HuH-7.5 (cell line): ENCODE data around the gene S100A11.
A peak's percentile ranks its signal among the peaks of the same experiment; 100 is the strongest.

Experiments used
- DNase-seq: peaks from one replicate; pipeline ENCODE4 v3.0.0; 2011; ENCODE audit warnings: low spot score

S100A11 gene

DNA sequence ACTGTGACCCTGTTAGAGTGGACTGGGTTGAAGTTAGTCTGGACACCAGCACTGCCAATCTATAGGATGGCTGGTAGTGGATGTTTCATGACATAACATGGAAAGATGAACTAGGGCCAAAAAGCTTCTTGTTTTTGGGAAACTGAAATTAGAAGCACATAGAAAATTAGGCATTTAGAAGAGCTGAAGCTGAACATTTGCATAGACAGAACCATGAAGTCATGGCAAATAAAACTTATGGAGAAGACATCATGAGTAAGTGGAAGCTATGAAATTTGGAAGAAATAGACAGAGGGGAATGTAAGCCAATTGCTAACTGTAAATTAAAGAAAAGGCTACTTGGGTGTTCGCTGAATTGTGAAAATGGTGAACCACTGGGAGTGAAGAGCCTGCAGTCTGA, 2.7 kb upstream of the S100A11 start:
- no peak for DNase-seq

DNA sequence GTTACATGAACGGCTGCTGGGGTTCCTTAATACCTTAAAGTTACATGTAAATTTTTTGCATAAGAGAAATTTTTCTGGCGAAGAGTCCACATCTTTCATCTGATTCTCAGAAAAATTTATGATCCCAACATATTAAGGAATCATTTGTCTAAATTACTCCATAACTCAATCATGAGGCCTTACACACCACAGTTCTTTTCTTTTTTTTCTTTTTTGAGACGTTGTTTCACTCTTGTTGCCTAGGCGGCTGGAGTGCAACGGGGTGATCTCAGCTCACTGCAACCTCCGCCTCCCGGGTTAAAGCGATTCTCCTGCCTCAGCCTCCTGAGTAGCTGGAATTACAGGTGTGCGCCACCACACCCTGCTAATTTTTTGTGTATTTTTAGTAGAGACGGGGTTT, 2.1 kb upstream of the S100A11 start:
- DNase-seq: no peak

DNA sequence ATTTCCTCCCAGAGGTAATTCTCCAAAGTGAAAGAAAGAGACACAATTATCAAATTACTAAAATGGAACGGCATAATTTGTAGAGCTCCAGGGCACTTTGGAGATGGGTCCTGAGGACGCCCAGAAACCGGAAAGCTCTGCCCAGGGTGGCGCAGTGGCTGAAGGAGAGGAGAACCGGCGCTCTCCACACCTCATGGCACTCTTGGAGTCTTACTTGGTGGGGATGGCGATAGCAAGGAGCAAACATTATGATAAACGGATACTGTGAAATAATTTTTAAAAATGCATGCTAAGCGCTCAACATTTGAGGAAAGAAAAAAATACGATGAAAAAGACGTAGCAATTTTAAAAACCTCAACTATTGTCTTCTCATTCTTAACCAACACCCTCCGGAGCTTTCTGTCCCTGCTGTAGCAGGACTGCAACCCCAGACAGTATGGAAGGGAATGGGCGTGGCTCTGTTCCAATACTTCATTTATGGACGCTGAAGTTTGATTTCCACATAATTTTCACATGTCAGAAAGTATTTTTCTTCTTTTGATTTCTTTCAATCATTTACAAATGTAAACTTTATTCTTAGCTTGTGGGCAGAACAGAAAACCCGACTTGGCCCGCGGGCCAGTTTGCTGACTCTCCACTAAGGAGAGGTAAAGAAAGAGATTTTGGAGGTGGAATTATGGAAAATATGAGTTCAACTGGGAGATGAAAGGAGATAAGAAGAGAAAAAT, 1.1 kb downstream of the S100A11 start:
- peak; percentile 38 for DNase-seq

DNA sequence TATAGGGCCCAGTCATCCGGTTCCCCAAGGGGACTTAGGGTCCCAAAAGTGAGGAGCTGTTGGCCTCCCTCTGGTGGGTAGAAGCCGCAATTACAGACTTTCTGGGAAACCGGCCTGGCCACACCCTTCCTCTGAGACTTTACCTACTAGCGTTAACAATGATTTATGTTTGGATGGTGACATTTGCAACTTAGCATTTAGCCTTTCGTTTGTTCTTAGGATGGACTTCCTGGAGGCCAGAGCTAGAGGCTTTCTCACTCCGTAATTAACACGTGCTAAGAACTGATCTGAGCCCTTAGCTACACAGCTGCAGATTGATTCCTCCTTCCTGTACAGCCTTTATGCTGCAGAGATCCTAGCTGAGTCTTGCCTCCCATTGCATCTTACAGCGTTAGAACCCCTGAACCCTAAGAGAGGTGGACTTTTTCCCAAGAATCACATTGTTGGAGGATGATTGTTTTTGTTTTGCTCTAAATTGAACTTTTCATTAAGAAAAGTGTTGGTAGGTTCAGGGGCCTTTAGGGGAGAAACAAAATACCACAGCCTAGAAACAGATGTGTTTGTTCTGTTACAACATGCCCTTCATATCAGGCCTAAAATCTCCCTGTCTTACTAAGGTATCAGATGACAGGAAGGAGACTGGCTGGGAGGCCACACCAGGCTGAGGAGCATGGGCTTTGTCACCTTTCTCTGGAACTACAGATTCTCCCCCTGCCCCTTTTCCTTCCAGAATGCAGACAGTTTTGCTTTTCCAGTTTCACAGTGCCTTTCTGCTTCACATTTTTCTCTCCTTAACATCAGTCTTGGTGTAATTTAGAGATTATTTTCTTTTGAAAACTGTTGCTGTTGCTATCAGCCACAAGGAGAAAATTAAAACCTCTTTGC, 1.9 kb downstream of the S100A11 start:
- DNase-seq: peak; percentile 66

DNA sequence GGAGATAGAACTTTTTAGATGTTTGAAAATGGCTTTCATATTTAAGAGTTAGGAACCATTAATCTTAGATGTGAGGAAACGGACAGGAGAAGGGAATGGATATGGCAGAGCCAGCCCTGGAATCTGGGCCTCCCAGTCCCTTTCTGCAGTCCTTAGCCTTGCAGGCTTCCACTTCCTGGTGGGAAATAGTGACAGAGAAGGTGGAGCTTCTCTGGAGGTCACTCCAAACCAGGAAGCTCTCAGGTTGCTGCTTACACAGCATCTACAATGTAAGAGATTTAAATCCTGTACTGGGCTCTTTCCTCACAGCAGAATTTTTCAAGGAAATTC, 2.5 kb downstream of the S100A11 start:
- DNase-seq: peak; percentile 57

DNA sequence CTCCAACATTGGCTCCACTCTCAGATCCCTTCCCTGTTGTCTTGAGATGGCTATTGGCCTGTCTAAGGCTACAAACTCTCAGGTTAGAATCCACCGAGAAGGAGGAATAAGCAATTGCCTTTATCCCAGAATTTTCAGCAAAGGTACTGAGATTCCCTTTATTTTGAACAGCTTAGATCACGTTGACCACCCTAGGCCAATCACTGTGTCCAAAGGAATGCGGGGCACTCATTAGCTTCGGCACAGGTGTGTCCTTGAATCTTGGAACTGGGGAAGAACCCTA, 6.9 kb downstream of the S100A11 start:
- no peak for DNase-seq

DNA sequence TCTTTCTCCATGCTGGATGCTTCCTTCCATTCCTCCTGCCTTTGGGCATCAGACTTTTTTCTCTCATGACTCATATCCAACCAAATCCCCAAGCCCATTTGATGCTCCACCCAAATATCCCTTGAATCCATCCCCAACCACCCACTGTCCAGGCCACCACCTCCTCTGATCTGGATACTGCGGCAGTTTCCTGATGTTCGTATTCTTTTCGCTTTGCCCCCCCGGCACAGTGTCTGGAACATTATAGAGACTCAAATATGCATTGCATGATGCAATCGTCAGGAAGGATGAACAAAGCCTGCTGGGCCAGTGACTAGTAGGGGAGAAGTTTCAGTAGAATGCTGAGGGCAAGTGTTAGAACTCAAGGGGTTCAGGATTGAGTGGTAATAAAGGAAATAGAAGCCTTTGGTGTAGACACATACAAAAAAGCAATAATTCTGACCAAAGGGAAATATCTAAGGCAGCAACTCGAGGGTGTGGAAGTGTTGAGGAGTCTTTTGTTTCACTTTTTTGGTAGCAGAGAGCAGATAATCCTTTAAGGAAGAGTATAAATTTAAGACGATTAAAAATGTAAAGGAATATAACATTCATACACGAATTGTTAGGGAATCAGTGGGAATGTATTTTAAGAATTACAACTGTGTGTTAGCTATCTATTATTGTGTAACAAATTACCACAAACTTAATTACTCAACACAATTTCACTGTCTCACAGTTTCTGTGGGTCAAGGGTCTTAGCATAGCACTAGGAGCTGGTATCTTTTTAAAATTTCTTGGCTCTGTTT, 7.5 kb downstream of the S100A11 start:
- DNase-seq: no peak

DNA sequence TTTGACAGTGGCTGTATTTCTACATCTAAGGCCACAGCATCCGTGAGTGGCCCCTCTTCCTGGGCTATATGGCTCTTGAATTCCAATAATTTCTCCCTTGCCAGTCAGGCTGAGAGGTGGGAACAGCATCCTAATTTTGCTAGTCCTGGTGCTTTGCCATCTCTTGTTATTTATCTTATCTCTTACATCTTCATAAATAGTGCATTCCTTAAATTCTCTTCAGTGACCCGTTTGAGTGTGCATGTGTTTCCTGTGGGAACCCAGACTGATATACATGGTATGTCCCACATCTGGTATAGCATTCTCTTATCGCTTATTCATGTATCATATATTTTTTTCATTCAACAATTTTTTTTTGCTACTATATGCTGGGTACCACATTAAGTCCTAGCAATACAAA, 9.9 kb downstream of the S100A11 start:
- no peak for DNase-seq

DNA sequence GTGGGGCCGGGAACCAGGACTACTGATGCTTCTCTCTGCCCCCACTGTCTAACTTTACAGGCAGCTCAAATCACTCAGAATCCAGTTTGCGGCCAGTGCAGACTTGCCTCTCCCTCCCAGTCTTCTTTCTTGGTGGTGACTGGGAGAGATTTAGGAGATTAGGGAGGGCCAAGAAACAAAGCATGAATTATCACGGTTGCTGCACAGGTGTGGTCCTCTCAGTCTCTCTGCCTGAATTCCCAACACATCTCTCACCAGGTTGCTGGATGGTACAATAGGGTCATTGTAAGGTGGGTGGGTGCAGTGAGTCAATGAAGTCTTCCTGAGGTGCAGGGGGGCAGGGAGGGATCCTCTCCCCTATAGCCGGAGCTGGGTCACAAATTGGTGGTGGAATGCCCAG, 12.6 kb downstream of the S100A11 start:
- DNase-seq: no peak

DNA sequence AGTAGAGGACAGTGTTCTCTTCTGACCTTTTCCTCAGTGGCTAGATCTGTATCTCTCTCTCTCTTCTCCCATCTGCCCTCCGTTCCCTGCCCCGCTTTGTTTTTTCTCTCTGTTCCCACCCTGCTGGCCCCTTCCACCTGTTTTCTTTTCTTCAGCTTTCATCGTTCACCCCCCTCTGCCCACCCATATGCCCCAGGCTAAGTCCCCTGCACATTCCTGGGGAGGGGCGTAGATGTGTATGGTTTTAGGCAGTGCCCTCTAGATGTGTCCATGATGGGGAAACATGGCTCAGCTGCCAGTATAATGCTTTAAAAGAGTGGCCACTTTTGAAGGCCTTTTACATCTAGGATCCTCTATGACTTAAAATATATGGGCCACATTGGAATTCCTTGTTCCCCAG, 13.6 kb downstream of the S100A11 start:
- no peak for DNase-seq

DNA sequence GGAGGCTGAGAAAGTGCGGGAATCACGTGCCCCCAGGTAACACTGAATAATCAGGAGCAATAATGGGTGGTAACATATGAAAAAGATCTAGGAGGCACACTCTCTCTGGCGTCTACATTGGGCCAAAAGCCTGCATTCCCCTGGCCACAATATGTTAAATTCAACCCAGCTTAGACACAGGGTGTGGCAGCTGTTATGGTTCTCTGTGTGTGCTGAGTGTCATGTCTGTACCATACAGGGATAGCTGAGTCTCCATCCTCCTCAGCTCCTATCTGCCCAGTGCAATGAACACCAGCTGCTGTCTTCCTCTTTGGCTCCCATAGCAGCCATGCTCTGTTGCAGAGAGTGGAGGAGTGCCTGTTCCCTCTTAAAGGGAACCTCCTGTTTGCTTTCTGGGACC, 14.3 kb downstream of the S100A11 start:
- no peak for DNase-seq

DNA sequence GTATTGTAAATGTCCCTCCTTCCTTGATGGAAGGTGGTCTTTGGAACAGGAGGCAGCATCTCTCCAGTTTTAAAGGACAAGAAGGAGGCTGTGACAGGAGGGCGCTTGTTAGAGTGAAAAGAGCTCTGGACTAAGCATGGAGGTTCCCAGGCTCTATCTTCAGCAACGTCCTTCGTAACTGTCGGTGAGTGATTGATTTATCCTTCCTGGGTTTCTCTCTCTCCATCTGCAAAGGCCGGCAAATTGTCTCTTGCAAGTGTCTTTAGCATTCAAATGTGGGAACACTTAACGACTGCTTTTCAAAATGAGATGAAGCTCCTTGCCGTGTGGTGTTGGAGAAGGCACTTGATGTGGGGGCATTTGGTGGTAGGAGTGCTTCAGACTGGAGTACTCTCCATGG, 15.2 kb downstream of the S100A11 start:
- no peak for DNase-seq

DNA sequence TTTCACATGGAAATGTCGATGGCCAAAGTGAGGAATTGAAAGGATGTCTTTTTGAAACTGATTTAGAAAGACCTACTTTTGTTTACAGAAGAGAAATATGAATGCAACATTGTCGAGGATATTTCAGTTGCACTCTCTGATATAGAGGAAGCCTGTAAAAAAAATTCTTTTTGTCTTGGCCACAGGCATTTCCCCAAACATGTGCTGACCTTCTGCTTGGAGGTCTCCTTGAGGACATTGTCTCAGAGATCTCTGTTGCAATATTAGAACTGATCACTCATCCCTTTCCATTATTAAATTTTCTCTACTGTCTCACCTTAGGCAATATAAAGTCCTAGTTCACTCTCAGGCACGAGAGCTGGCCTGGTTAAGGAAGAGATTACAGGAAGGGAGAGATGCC, 16.0 kb downstream of the S100A11 start:
- DNase-seq: no peak

DNA sequence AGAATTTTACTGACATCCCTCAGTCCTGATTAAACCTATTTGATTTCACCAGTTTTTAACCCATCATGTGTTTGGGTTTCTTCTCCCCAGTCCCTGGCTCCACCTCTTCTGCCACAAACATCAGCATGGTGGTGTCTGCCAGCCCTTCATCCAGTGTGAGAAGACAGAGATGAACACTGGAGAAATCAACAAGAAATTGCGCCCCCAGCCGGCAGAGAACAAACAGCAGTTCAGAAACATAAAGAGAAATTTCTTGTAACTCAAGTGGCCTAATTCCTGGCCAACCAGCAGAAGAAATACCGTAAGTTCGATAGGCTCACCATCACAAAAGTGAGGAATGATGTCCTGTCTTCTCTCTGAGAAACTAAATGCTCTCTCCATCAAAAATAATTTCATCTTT, 18.3 kb downstream of the S100A11 start:
- no peak for DNase-seq

DNA sequence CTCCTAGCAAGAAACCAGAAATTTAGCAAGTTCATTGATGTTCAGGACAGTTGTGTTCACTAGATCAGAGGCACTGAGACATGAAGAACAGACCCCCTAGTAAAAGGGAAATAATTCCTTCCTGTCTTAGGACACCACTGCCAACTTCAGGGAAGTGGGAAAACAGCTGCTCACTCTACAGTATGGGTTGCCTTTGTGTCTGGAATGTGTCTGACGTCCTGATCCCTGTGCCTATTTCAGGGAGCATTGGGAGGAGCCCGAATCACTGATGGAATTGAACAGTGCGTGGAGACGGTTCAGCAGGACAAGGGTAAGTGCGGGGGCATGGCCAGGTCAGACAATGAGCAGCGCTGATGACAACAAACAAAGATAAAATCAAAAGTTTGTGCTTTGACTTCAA, 21.0 kb downstream of the S100A11 start:
- DNase-seq: no peak

DNA sequence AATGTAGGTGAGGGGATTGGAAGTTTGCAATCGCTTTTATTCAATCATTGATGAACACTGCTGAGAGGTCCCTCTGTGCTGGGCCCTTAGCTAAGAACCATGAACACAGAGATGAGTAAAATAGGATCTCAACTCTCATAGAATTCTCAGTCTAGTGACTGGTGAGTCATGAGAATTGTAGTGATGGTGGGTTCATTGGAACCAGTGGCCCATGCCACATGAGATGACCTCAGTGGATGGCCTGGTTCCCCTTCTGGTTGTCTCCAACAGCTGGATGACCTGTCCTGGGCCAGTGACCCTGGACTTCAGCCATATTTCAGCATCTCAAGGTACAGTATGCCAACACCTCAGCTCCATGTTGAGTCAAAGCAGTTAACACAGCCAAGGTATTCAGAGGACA, 21.9 kb downstream of the S100A11 start:
- DNase-seq: no peak

DNA sequence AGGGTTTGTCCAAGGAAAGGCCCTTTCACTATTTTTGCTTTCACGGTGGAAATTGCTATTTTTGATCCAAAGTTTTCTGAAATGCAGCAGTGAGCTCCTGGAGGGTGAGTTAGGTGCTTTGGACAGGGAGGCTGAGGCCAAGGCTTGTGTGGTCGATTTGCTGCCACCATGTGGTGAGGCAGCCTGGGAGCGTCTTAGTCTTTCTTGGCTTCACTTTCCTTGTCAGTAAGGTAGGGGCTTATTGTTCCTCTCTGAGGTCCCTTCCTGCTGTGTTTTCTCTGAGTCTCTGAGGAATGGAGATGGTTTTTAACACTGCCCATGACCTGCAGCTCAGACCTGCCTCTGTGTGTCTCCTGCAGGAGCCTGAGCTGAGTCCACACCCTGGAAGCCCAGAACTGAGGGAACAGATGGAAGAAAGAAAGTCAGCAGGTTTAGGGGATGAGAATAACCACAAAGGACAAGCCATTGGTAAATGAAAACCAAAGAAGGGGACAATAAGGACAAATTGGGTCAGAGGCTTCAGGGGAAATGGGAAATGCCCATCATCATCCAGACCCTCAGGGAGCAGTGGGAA, 23.1 kb downstream of the S100A11 start:
- DNase-seq: no peak

DNA sequence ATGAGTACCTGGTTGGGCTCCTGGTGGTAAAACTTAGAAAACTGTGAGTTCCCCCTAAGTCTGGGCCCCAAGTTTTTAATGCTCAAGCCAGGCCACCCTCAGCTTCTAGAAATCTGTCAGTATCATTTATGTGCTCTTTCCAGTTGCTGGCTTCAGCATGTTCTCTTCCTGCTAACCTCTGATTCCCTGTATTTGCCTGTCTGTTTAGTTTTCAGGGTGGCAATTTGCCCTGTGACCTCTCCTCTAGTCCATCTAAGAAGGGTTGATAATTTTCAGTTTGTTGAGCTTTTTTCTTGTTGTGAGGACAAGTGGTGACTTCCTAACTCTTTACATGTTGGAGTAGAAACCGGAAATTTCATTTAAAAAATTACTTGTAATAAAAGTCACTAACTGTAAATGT, 27.1 kb downstream of the S100A11 start:
- no peak for DNase-seq

DNA sequence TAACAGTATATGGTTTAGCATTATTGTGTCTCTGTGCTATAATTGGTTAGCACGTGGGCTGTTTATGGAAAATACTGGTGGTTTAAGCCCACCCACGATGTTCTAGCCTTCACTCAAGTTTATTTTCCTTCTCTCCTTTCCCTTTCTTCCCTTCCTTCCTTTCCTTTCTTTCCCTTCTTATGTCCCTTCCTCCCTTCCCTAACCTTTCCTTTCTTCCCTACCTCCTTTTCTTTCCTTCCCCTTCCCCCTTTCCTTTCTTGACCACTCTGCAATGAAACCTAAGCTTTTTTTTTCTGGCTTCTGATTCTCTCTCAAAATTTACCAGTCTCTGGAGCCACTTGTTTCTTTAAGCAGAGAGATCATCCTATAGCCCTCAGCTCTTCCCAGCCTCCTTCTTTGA, 29.8 kb downstream of the S100A11 start:
- DNase-seq: no peak

DNA sequence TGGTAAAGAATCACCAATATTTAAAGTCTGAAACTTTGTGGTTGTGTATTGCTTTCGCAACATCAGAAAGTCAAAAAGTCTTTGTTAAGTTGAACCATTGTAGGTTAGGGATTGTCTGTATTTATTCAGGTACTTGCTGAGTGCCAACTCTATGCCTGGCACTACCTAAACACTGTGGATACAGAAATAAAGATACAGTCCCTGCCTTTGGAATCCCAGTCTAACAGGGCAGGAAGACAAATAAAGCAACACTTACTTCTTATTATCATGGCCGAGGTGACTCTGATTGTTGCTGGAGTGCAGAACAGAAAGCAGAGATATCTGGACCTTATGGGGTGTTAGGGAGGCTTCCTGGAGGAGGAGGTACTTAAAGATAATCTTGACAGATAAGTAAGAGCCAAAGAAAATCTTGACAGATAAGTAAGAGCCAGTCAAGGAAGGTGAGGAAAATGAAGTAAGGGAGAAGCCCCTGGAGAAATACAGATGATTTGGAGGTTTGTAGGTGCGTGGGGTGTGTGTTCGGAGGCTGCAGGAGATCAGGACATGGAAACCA, 31.4 kb downstream of the S100A11 start:
- DNase-seq: no peak

DNA sequence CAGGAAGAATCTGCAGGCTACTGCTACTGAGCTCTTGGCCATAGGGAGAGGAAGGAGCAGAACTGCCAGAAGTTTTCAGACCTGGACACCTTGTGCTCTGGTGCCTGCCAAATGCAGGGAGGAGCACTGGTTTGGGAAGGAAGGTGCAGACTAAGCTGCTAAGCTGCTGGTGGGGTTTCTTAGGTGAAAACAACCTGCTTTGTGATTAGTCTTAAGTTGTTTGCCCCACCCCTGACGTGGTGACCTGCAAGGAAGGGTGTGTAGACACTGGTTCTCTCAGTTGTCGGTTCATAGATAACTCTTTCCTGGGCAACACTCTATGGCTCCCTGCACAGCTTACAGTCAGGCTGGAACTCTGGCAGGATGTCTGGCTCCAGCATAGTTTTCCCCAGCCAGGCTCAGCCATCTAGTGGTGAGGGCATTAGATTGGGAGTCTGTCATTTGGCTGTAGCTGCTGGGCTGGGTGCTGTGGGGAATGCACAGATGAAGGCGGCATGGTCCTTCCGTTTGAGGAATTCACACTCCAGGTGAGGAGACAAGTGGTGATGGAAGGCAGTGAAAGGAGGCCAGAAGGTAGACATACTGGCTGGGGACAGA, 32.9 kb downstream of the S100A11 start:
- DNase-seq: no peak

DNA sequence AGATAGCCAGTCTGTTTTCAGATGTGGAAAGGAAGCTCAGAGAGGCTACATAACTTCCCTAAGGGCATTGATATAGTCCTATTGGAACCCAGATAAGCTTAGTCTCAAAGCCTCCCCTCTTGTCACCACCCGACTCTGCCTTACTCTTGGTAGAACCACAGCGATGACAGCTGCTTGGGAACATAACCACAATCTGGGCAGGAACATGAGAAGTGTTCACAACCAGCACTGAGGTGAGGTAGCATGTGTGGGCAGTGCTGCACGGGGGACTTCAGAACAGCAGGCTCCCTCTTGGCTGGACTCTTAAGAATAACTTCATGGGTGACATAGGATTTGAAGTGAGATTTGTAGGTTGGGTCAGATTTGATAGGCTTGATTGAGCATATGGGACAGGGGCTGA, 33.8 kb downstream of the S100A11 start:
- no peak for DNase-seq
